GM18519 (cell line): ENCODE data around the gene FOXP4.

ENCODE experiments used
- ATAC-seq: cut with Tn5 transposase; IDR thresholded peaks from one replicate; pipeline ENCODE4 v1.9.1; 2021; ENCODE audit warnings: mild to moderate bottlenecking, moderate library complexity; ENCODE audit not compliant: unreplicated experiment, low FRiP score

FOXP4 gene

GRCh38 chr6:41563060-41563776 lies 17.0 kb downstream of the FOXP4 start:
- no peak for ATAC-seq

GRCh38 chr6:41564448-41565142 lies 18.4 kb downstream of the FOXP4 start:
- ATAC-seq, result no peak

GRCh38 chr6:41565701-41566100 lies 19.5 kb downstream of the FOXP4 start:
- no peak for ATAC-seq

- no peak for ATAC-seq
These were observed 20.8 kb downstream of the FOXP4 start for GRCh38 chr6:41566961-41567360.

- no peak for ATAC-seq
These were observed 21.5 kb downstream of the FOXP4 start for GRCh38 chr6:41567684-41568083.

GRCh38 chr6:41568202-41568584 lies 22.0 kb downstream of the FOXP4 start:
- no peak for ATAC-seq

- ATAC-seq, result no peak
These were observed 22.6 kb downstream of the FOXP4 start for GRCh38 chr6:41568585-41569384.

- ATAC-seq, result no peak
These were observed 24.1 kb downstream of the FOXP4 start for GRCh38 chr6:41570259-41570615.

- ATAC-seq, result no peak
These were observed 25.0 kb downstream of the FOXP4 start for GRCh38 chr6:41571021-41571780.

- no peak for ATAC-seq
These were observed 26.4 kb downstream of the FOXP4 start for GRCh38 chr6:41572613-41573012.

- ATAC-seq, result no peak
These were observed 27.1 kb downstream of the FOXP4 start for GRCh38 chr6:41573276-41573675.

GRCh38 chr6:41573985-41574384 lies 27.8 kb downstream of the FOXP4 start:
- ATAC-seq, result no peak

GRCh38 chr6:41575598-41575997 lies 29.4 kb downstream of the FOXP4 start:
- ATAC-seq, result no peak

GRCh38 chr6:41576667-41577066 lies 30.5 kb downstream of the FOXP4 start:
- ATAC-seq, result no peak

GRCh38 chr6:41577356-41578216 lies 31.4 kb downstream of the FOXP4 start:
- ATAC-seq, result no peak

- no peak for ATAC-seq
These were observed 32.3 kb downstream of the FOXP4 start for GRCh38 chr6:41578217-41579087.

- no peak for ATAC-seq
These were observed 33.0 kb downstream of the FOXP4 start for GRCh38 chr6:41579088-41579610.

- no peak for ATAC-seq
These were observed 34.5 kb downstream of the FOXP4 start for GRCh38 chr6:41580690-41581089.
